HG02759 (cell line): ENCODE results near the gene NID2.

ENCODE experiments used
- ATAC-seq: cut with Tn5 transposase; IDR thresholded peaks from one replicate; pipeline ENCODE4 v1.9.1; 2021; ENCODE audit warnings: mild to moderate bottlenecking, moderate library complexity; ENCODE audit not compliant: unreplicated experiment

NID2 gene

DNA sequence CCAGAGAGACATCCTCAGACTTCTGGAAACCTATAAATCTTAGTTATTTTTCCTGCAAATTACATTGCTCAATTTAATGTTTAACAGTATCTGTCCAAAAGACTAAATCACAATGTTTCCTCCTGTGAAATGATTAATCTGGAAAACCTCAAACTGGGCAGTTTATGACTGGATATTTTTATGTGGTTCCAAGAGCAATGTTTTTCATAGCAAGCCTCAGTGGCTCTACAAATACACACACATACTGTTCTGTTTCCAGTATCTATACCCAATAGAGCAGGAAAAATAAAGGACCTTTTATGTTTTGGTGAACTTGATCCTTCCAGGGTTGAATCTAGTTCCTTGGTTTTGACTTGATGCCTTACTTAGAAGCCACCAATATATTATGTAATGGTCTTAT lies 9.2 kb downstream of the NID2 start:
- ATAC-seq, result no peak

- no peak for ATAC-seq
These were observed 10.5 kb downstream of the NID2 start for GRCh38 chr14:52058341-52058740.

DNA sequence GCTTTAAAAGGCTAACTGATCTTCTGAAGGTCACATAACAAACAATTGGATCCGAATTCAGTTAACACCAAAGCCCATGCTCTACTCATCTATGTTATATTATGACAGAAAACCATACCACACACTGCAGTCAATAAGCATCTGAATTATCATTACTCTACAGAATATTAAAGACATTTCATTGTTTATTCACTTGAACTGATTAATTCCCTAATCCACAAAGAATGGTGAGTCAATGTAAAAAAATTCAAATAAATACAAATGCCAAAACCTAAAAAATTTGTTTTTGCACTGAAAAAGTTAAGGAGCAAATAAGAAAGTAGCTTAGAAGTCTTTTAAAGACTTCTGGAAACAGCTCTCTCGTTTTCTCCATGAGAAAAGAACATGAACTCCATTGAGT lies 13.7 kb downstream of the NID2 start:
- ATAC-seq, result no peak

DNA sequence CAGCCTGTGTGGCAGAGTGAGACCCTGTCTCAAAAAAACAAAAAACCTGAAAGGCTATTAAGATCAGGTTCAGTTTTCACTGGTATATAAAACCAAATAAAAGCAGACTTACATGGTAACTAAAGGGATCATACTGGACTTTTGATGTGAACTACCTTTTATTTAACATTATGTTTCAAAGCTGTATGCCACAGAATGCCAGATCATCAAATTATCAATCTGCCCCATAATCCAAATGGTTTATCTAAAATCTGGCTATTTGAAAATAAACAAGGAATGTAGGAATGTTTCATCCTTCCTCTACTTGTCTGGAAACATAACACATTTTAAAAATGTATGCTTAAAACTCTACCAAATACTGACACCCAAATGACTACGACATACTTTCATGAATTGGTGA lies 14.2 kb downstream of the NID2 start:
- ATAC-seq, result no peak

- ATAC-seq, result no peak
These were observed 15.8 kb downstream of the NID2 start for GRCh38 chr14:52053044-52053443.

DNA sequence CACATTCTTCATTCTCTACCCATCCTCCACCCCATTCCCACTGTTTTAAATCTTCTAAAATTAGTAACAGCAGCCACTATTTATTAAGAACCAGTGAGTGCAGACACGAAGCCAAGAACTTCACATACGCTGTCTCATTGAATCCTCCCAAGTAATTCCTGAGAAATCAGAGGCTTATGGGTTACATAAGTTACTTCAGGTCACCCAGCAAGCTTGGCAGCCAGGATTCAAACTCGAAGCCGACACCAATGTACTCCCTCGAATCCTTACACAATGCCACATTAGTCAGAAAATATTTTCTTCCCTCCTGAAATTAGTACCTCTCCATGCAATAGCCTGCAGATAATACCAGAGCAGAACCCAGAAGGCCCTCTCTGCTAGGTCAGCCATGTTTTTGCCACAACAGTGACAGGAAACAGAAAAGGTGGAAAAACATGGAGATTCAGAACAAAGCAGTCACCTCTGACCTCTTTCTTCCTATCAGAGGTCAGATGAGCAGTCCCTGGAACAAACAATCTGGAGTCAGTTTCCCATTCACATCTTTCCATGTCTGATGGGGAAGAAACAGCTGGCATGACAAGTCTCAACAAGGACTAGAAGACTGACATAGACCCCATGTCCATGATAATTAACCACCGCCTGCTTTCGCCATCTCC lies 16.4 kb downstream of the NID2 start:
- no peak for ATAC-seq

DNA sequence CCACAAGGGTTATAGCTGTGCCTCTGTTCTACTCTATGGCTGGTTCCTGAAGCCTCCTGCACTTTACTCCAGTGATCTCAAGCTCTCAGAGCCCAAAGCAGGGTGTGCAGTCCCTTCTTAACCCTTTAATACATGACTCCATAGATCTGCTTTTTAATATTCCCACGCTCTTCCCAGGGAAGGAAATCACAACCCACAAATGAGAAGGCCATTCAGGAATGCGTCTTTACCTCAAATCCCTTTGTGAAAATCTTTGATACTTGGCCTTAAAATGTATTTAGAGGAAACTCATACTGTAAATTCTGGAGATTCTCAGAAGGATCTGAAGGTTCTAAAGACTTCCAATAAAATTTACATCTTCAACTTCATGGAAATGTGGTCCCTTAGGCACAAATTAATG lies 17.0 kb downstream of the NID2 start:
- no peak for ATAC-seq

DNA sequence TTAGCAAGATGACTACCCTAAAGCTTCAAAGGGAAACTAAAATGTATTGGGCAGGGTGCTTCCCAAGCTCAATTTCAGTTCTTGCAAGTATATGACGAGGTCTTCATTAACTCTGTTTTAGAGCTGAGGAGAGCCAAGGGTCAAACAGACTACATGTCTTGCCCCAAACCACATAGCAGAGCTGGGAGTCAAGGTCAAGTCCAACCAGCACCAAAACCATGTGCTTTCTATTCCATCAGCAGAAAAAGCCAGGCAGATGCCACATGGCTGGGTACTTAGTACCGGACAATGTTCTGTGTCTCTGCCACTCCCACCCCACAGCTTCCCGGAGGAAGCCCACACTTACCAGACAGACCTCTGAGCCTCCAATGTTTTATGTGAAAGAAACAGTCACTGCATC lies 17.6 kb downstream of the NID2 start:
- no peak for ATAC-seq

DNA sequence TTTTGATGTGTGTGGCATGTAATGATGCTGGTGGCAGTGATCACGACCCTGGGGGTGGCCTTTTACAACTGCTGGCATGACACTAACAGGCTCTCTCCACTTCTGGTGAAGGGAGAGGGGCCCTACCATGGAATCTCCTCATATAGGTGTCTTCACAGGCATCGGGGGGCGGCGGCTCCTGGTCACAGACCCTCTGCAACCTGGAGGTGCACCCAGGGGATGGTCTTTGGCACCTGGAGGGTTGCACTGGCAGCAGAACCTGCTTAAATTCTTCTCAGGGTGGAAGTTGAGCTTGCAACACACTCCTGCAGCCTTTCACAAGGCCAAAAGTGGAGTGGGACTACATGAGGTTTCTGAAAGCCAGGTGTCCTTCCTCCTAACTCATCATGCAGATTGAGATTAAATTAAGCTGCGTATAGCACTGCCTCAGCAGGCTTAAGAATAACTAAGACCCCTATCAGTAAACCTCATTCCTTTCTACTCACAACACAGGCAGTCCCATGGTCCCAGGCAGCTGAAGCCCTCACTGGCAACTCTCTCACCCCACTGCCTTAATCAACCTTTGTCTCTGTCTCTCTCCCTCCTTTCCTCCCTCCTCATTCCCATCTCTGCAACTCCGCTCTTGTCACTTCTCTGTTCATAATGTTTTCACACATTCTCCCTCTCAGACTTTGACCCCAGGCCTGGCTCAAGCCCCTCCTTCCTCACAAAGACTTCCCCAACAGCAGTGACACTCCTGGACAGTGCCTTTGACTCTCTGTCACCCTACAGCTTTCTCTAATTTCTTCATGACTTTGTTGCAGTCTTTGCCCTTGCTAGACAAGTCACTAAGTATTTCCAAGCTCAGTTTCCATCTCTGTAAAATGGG lies 18.9 kb downstream of the NID2 start:
- no peak for ATAC-seq

GRCh38 chr14:52049271-52049670 lies 19.6 kb downstream of the NID2 start:
- ATAC-seq, result no peak

GRCh38 chr14:52048641-52049204 lies 20.1 kb downstream of the NID2 start:
- ATAC-seq, result no peak

GRCh38 chr14:52048116-52048515 lies 20.7 kb downstream of the NID2 start:
- ATAC-seq, result no peak

DNA sequence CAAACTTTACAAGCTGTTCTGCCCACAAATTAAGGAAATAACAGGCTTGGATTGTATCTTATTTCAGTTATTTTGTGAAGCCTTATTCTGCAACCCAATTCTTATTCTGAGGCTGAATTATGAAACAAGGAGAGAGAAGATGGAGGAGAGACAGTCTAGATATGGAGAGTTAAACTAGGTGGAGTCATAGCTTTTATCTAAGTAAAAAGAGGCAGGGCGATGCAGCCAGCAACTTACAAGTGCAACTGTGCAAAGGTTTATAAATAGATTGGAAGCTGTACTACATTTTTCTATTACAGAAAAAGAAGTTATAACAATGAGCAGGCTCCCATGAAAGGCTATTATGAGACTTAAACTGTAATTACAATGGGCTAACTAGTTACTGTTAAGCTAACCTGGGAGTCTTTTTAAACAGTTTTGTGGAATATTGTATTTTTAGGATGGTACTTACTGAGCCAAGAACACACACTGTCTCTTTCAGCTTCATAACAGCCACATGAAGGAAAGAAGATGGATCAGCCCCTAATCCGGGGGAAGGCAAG lies 22.4 kb downstream of the NID2 start:
- no peak for ATAC-seq

DNA sequence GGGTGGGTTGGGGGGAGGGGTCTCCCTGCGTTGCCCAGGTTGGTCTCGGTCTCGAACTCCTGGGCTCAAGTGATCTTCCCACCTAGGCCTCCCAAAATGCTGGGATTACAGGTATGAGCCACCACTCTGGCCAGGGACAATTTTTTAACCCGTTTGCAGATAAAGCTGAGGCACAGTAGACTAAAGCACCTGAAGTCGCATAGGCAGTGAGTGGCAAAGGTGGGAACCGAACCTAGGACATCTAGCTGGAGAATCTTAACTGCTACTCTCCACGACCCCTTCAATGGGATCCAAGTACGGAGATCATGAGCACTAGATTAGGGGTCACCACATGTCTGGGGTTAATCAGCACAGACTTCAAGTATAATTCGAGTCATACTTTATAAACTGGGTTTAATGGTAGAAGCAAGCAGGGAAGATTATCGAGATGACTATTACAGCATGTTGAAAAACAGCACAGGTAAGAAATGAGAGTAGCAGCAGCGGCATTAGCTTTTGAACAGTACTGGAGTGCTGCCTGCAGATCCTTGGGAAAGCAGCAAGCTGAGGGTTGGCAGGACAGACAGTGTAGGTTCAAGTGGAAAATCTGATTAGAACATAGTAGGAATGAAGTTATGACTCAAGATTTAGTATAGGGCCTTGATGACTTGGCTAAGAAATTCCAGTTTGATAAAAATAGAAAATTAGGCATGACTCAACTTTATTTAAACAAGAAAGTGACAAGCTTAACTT lies 23.9 kb downstream of the NID2 start:
- ATAC-seq, result no peak

GRCh38 chr14:52043690-52044089 lies 25.2 kb downstream of the NID2 start:
- peak; percentile 56 for ATAC-seq

DNA sequence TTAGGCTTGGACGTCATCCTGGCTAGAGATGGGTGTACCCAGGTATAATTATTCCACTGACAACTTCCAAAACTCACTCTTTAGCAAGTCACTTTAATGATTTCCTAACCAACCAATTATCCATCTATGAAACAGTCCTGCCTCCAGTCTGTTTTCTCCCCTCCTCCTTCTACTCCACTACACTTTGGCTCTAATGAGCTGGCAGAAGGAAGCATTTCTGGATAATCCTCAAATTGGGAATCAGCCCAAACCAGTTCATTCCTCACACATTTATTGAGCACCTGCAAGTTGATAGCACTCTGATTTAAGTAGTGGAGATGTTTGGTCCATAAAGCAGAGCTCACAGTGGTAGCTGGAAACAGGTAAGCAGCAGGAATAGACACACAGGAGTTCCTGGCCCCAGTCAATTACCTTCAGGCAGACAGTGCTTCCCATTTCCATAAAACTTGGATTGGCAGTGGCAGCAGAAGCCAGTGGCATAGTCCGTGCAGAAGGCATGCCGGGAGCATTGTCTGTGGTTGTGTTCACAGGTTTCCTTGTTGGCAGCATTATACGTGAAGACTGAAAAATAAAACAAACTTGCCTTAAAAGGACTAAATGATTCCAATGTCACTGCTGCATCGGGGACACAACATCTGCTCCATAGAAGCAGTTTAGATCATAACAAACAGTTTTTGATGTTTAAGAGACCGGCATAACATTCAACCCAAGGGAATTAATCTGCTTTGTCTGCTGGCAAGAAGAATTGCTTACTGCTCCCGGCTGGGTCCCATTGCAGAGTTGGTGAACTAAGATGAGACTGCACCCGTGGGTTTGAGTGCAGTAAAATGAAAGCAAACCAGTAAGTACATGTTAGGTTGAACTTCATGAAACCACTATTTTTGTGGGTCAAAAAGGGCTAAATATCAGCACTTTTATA lies 26.2 kb downstream of the NID2 start:
- no peak for ATAC-seq

DNA sequence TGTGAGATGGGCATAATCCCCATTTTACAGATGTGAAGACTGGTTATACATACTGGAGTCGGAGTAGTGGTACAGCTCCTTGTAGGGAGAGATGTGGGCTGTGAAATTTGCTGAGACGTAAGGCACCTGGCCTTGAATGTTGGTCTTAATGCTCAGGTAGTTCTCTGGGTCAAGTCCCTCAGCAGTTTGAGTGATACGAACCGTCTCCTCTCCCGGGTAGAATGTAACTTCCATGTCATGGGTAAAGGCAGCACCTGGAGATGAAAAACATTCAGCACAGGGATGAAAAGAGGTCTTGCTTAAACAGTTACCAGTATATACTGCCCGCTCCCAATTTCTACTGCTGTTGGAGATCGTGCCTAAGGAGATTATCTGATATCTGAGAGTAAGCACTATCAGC lies 28.3 kb downstream of the NID2 start:
- no peak for ATAC-seq

DNA sequence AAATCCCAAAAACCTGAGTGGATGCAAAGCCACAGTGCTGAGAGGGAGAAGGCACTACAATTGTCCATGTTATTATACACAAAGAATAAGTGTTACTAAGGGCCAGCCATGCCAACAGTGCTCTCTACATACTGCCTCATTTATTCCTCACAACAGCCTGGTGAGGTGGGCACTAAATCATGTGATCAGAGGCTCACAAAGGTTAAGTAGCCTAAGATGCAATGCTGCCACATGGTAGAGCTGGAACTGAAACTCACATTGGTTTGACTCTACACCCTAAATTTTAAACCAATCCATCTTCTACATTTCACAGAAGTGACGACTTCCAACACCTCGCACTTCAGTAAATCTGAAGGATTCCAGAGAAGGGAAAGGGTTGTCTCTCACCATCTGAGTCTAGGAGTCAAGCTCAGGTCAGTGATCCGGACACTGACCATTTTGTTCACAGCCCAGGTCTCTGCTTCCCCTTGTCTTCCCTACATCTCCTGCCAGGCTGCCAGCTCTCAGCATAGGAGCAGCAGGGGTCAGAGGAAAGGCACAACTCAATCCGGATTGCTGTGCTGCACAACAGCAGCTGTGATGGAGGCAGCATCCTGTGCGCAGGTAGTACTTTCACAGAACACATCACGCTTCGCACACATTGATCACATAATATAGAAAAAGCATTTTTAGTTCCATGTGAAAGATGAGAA lies 29.6 kb downstream of the NID2 start:
- no peak for ATAC-seq

DNA sequence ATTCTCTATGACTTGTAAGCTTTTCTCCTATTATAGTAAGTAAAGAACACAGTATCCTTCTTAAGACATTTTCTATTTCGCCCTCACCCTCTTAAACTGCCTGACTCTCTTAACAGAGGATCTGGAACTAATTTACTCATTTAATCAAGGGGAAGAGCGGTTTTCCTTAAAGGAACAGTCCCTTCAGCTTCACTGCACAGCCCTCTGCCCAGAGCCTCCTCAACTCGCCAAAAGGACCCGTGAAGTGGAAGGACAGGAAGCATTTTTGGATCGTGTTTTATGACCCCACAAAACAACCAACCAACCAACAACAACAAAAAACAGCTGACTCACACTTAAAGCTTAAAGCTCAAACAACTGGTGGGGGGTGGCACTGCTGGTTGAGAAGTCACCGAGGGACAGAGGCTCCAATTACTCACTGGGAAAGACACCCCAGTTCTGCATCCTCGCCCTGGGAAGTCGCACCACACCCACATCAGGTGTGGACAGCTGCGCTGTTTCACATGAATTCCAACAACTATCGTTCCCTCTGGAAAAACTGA lies 35.7 kb downstream of the NID2 start:
- no peak for ATAC-seq
